ENCODE data around the gene INPP5J.
"Not testable (repeated sequence)": the region's sequence is repeated elsewhere in the genome, so short reads cannot be mapped to it uniquely, and the experiment has no call there.

The INPP5J gene

GRCh38 chr22:31087744-31088215, 35.0 kb upstream of the INPP5J start:
- no peak for DNase-seq (ENCODE audit: low read depth)

DNA sequence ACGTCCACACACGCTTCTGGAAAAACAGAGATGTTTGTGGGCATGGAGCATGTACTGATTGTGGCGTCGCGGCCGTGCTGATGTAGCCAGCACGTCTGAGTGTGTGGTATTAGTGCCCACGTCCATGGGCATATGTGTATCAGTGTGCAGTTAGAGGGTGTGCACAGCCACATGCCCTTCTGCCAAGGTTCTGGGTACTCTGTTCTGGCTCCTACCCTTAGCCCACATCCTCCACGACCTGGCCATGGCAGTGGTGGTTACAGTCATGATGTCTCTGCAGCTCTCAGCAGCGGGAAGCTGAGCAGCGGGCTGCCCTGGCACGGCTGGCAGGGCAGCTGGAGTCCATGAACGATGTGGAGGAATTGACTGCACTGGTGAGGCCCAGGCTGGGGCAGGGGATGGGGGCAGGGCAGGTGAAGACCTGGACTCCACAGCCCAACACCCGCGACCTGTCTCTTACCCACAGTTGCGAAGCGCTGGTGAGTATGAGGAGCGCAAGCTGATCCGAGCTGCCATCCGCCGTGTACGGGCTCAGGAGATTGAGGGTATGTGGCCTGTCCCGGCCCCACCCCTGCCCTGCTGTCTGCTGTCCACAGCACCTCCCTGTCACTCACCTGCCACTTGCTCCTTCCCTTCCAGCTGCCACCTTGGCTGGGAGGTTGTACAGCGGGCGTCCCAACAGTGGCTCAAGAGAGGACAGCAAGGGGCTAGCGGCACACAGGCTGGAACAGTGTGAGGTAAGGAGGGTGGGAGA, 34.4 kb upstream of the INPP5J start:
- no peak for DNase-seq (ENCODE audit: low read depth)

- DNase-seq (ENCODE audit: low read depth) = peak; percentile 23
Measured at GRCh38 chr22:31089160-31090100, 33.3 kb upstream of the INPP5J start.

- DNase-seq (ENCODE audit: low read depth) = no peak
Measured at GRCh38 chr22:31090217-31091085, 32.3 kb upstream of the INPP5J start.

DNA sequence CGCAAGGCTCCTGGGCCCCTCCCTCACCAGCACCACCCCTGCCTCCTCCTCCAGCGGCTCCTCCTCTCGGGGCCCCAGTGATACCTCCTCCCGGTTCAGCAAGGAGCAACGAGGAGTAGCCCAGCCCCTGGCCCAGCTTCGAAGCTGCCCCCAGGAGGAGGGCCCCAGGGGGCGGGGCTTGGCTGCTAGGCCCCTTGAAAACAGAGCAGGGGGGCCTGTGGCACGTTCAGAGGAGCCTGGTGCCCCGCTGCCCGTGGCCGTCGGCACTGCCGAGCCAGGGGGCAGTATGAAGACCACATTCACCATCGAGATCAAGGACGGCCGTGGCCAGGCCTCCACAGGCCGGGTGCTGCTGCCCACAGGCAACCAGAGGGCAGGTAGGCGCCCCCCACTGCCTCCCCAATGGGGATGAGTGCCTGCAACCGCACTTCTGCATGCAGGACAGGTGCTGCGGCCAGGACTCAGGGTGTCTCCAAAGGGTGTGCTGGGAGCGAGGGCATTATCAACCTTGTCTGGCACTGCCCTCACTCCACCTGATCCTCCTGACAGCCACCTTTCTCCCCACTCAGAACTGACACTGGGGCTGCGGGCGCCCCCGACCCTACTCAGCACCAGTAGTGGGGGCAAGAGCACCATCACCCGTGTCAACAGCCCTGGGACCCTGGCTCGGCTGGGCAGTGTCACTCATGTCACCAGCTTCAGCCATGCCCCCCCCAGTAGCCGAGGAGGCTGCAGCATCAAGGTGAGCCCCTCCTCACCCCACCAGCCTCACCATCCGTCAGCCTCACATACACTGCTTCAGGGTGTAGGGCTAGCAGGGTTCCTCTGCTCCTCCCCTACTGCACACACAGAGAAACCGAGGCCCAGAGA, 31.4 kb upstream of the INPP5J start:
- DNase-seq (ENCODE audit: low read depth) = no peak

DNA sequence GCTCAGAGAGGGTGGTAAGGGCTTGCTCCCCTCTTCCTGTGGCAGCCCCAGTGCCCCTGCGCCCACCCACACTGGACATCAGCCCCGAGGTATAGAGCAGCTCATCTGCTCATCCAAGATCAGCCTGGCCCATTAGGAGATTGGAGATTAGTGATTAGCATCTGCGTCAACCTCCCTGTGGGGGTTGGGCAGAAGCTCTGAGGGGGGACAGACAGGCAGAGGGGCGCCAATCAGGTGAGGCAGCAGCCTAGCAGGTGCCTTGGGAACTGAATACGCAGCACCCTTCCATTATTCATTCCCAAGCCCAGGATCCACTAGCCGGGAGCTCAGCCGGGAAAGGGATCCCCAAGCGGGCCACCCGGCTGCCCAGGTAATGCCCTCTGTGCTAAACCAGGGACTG, 30.6 kb upstream of the INPP5J start:
- DNase-seq (ENCODE audit: low read depth) = no peak

GRCh38 chr22:31093086-31093850, 29.5 kb upstream of the INPP5J start:
- DNase-seq (ENCODE audit: low read depth) = no peak

GRCh38 chr22:31094021-31094551, 28.7 kb upstream of the INPP5J start:
- DNase-seq (ENCODE audit: low read depth) = no peak

- no peak for DNase-seq (ENCODE audit: low read depth)
Measured at GRCh38 chr22:31094741-31095140, 28.0 kb upstream of the INPP5J start.

- no peak for DNase-seq (ENCODE audit: low read depth)
Measured at GRCh38 chr22:31095637-31096249, 27.0 kb upstream of the INPP5J start.

- no peak for DNase-seq (ENCODE audit: low read depth)
Measured at GRCh38 chr22:31096657-31097279, 26.0 kb upstream of the INPP5J start.

GRCh38 chr22:31097539-31097938, 25.2 kb upstream of the INPP5J start:
- DNase-seq (ENCODE audit: low read depth) = not testable (repeated sequence)

DNA sequence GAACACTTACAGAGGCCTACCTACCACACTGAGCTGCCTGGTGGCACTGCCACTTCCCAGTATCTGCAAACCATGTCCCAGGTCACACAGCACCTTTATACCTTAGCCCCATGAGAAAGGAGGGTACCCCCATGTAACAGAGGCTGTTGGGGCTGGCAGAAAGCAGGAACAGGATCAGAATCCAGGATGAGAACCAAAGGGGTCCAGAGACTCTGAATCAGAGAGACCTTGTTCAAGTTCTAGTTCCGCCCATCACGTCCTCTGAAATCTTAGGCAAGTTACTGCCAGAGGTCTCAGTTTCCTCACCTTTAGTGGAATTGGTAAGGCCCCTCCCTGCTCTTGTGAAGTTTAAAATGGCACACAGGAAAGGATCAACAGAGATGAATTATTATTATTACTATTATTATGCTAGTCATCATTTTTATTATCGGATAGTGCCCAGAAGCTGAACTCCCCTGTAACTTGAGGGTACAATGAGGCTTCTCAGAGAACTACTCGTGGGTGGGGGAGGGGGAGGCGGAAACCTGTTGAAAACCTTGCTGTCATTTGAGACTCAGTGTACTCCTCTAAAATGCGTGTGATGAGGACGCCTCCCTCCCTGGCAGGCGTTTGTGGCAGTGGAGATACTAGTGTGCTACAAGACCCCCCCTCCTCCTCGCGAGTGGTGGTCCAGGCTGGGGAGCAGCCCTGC, 24.7 kb upstream of the INPP5J start:
- DNase-seq (ENCODE audit: low read depth) = no peak

GRCh38 chr22:31098632-31099110, 24.1 kb upstream of the INPP5J start:
- no peak for DNase-seq (ENCODE audit: low read depth)

DNA sequence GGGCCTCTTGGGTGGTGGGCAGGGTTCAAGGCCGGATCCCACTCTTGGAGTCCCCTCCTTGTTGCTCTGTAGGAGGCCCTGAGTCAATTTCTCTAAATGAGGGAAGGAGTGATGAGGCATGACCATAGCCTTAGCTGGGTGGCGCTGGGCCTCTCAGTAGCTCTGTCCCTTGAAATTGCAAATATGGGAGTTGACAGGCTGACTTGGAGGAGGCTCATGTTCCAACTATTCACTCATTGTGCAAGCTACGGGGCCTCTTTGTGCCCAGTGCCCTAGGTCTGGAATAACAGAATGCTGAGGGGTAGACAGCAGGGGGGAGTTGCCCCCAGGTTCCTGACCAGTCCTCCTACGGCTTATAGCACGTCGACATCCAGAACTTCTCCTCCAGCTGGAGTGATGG, 23.4 kb upstream of the INPP5J start:
- no peak for DNase-seq (ENCODE audit: low read depth)

- no peak for DNase-seq (ENCODE audit: low read depth)
Measured at GRCh38 chr22:31099841-31100761, 22.7 kb upstream of the INPP5J start.

Data from activated T-helper 1 cell treated with Interleukin-2 at 50 U/mL for 16 hours (primary cell).